GM12878 (cell line): ENCODE data around the gene LARP4B. TPM values are rescaled to one million over a fixed set of nuclear protein-coding genes. Genes with fewer than 3 reads are reported as not detected.

Experiments used
- ATAC-seq: fragments of 200-7000 bp; cut with Tn5 transposase; 3 replicates; pipeline ENCODE4 v1.9.1; 2020; ENCODE audit warnings: mild to moderate bottlenecking, moderate library complexity
- BruUV-seq: library from RNA; stranded (reverse); fragments of 400-500 nt; replicated peaks from 2 replicates; lab custom pipeline; 2021; lab: Mats Ljungman, UMichigan
- CTCF ChIA-PET: fragments of 300-600 bp; sonication (Branson Sonifier 250); formaldehyde crosslinking; extraction: SDS; loops from one replicate; lab custom pipeline; 2021; ENCODE audit warnings: inconsistent platforms; lab: Yijun Ruan, JAX
- POLR2A ChIA-PET: fragments of 350-600 bp; formaldehyde crosslinking; extraction: SDS; loops from one replicate; lab custom pipeline; 2021; ENCODE audit warnings: inconsistent platforms; lab: Charles Lee
- RAD21 ChIA-PET: fragments of 300-600 bp; sonication (Branson Sonifier 250); formaldehyde crosslinking; loops from one replicate; lab custom pipeline; 2023; ENCODE audit warnings: antibody characterized with exemption; ENCODE audit not compliant: unreplicated experiment; lab: Charles Lee
- SMC1A ChIA-PET: fragments of 300-600 bp; sonication (Branson Sonifier 250); formaldehyde crosslinking; loops from one replicate; lab custom pipeline; 2023; ENCODE audit not compliant: unreplicated experiment, uncharacterized antibody; lab: Charles Lee
- DNase-seq: peaks from one replicate; pipeline ENCODE4 v3.0.0-alpha.2; 2011; ENCODE audit warnings: low read depth, low spot score
- FAIRE-seq: peaks from 3 replicates; lab custom pipeline; 2011; peaks lifted over from hg19 to GRCh38; lab: Jason Lieb, UNC
- H2AFZ ChIP-seq: 2 replicates; pipeline ENCODE4 v1.6.0; 2011; ENCODE audit warnings: low read depth, low read length, control low read depth; ENCODE audit not compliant: control insufficient read depth
- H3K27ac ChIP-seq: 2 replicates; pipeline ENCODE4 v1.5.1; 2011; ENCODE audit warnings: control low read depth; ENCODE audit not compliant: control insufficient read depth, insufficient read depth
- H3K27me3 ChIP-seq, 2 experiments: replicated peaks in 1 of 2; 2 replicates each; pipeline versions ENCODE4 v1.6.0 to v1.6.1; 2011; ENCODE audit warnings: low read length in 1 of 2; ENCODE audit not compliant: control insufficient read depth in 2 of 2, insufficient read depth in 2 of 2
- H3K36me3 ChIP-seq, 2 experiments: 2 replicates each; pipeline ENCODE4 v1.5.1; 2011; ENCODE audit warnings: low read length in 1 of 2; ENCODE audit not compliant: control insufficient read depth in 2 of 2, insufficient read depth in 2 of 2
- H3K4me1 ChIP-seq: 2 replicates; pipeline ENCODE4 v1.6.1; 2011; ENCODE audit warnings: mild to moderate bottlenecking, low read length, moderate library complexity, mixed read lengths; ENCODE audit not compliant: control insufficient read depth, insufficient read depth
- H3K4me2 ChIP-seq: 2 replicates; pipeline ENCODE4 v1.6.0; 2011; ENCODE audit warnings: control low read depth; ENCODE audit not compliant: control insufficient read depth, insufficient read depth
- H3K4me3 ChIP-seq: fragments of 200-600 bp; sonication (generic); 2 replicates; pipeline ENCODE4 v1.5.1; 2016
- H3K79me2 ChIP-seq: 2 replicates; pipeline ENCODE4 v1.6.0; 2011; ENCODE audit warnings: low read length; ENCODE audit not compliant: control insufficient read depth, insufficient read depth
- H3K9ac ChIP-seq: 2 replicates; pipeline ENCODE4 v1.8.0; 2011; ENCODE audit warnings: low read length, control low read depth, mixed read lengths; ENCODE audit not compliant: control insufficient read depth, insufficient read depth
- H3K9me3 ChIP-seq: replicated peaks from 3 replicates; pipeline ENCODE4 v1.5.1; 2011; ENCODE audit warnings: mild to moderate bottlenecking, low read length; ENCODE audit not compliant: control insufficient read depth, insufficient read depth
- H4K20me1 ChIP-seq: 2 replicates; pipeline ENCODE4 v1.6.0; 2011; ENCODE audit not compliant: control insufficient read depth, insufficient read depth
- ATF7 ChIP-seq: fragments of 450-650 bp; IDR thresholded peaks from 2 replicates; pipeline ENCODE4 v1.6.1; 2016; ENCODE audit warnings: low read depth, mild to moderate bottlenecking
- HCFC1 ChIP-seq: fragments of 150-350 bp; IDR thresholded peaks from 2 replicates; pipeline ENCODE4 v1.6.1; 2014; ENCODE audit warnings: low read length
- IRF5 ChIP-seq: fragments of 450-650 bp; IDR thresholded peaks from 2 replicates; pipeline ENCODE4 v1.6.1; 2017; ENCODE audit warnings: borderline replicate concordance
- NFYA ChIP-seq: IDR thresholded peaks from 2 replicates; pipeline ENCODE4 v1.6.1; 2011; ENCODE audit warnings: low read depth, mild to moderate bottlenecking, low read length, improper control_type of control experiment, borderline replicate concordance
- NR2C2 ChIP-seq: IDR thresholded peaks from 2 replicates; pipeline ENCODE4 v1.6.1; 2011; ENCODE audit warnings: borderline replicate concordance, low read depth; ENCODE audit not compliant: control insufficient read depth, insufficient read length
- POLR2AphosphoS2 ChIP-seq: IDR thresholded peaks from 2 replicates; pipeline ENCODE4 v1.6.1; 2011; ENCODE audit warnings: low read depth, mild to moderate bottlenecking, low read length, improper control_type of control experiment, moderate library complexity
- RELA ChIP-seq: fragments of 450-650 bp; IDR thresholded peaks from 2 replicates; pipeline ENCODE4 v1.8.0; 2014; ENCODE audit warnings: borderline replicate concordance; ENCODE audit not compliant: partially characterized antibody
- RUNX3 ChIP-seq: IDR thresholded peaks from 2 replicates; pipeline ENCODE4 v1.6.1; 2012; ENCODE audit warnings: low read length, inconsistent platforms
- ZBTB40 ChIP-seq: fragments of 450-650 bp; IDR thresholded peaks from 2 replicates; pipeline ENCODE4 v1.6.1; 2016; ENCODE audit warnings: mild to moderate bottlenecking, moderate library complexity, borderline replicate concordance
- ZNF207 ChIP-seq: fragments of 450-650 bp; IDR thresholded peaks from 2 replicates; pipeline ENCODE4 v1.6.1; 2014; ENCODE audit warnings: antibody characterized with exemption, mild to moderate bottlenecking, borderline replicate concordance
- ZZZ3 ChIP-seq: IDR thresholded peaks from 2 replicates; pipeline ENCODE4 v1.6.1; 2011; ENCODE audit warnings: low read depth; ENCODE audit not compliant: control insufficient read depth, insufficient read length
- WGBS: methylation state at CpG from one replicate; pipeline ENCODE4 v1.1.6; 2016; ENCODE audit warnings: low lambda C conversion rate; ENCODE audit not compliant: insufficient replicate concordance, insufficient coverage; ENCODE audit errors: missing lambda C conversion rate; 5-methylcytosine and 5-hydroxymethylcytosine counted together
- in situ Hi-C: fragments of 300-500 bp; cut with MboI; formaldehyde crosslinking; loops from 9 replicates; pipeline ENCODE4 v1.14.3; 2018; ENCODE audit warnings: mixed read lengths
- intact Hi-C: fragments of 100-400 bp; cut with micrococcal nuclease; formaldehyde crosslinking; loops from one replicate; pipeline ENCODE4 v1.14.2; 2022; ENCODE audit not compliant: unreplicated experiment
- polyA plus RNA-seq, 11 experiments: library from polyadenylated mRNA; depleted of rRNA in 4 of 11; unstranded in 6 of 11; stranded (reverse) in 5 of 11; fragments of >200 nt; fragmentation: Nextera tagmentation in 4 of 11; fragmentation: Illumina TruSeq in 1 of 11; extraction: Ambion mirVana in 4 of 11; extraction: Trizol in 1 of 11; gene quantifications; 1 replicate in 1 of 11; 2 replicates in 10 of 11; pipeline versions ENCODE4 v1.2.1 to v1.2.3, GENCODE V29; 2011 to 2016; ENCODE audit warnings: inconsistent platforms in 2 of 11, missing spikeins in 2 of 11, low read depth in 1 of 11
- total RNA-seq, 4 experiments: library from RNA; depleted of rRNA in 3 of 4; stranded (reverse); fragments of >200 nt in 3 of 4; fragmentation: Illumina TruSeq in 1 of 4; extraction: Trizol in 1 of 4; gene quantifications; 2 replicates each; pipeline versions ENCODE4 v1.2.1 to v1.2.3, GENCODE V29; 2013 to 2021
- TF ChIP-seq, protein P1 (sequence below): IDR thresholded peaks from 2 replicates; pipeline ENCODE4 v1.6.1; 2012; ENCODE audit warnings: low read depth, low read length, improper control_type of control experiment

Gene LARP4B
- total and polyA plus RNA-seq, 10 of the 15 experiments (the other 5 are each of a cell fraction or from before 2014, with no cell fraction given): 10.5 to 119 (median 39.4) TPM

DNA sequence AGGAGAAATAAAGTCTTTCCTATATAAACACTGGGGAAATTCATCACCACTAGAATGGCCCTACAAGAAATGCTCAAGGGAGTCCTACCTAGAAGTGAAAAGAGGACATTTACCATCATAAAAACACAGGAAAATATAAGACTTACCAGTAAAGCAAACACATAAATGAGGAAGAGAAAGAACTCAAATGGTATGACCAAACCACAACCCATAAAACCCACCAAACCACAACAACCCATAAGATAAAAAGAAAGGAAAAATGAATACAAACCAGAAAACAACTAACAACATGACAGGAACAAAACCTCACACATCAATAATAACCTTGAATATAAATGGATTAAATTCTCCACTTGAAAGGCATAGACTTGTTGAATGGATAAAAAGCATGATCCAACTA, 170.1 kb downstream of the LARP4B start:
- no peaks in the 10 kb centered on the region for H3K79me2 ChIP-seq
- ATAC-seq: no peak
- intact Hi-C loops: no loop called here
- ChIA-PET POLR2A (no interaction called here), CTCF (no interaction called here), RAD21 (no interaction called here), SMC1A (no interaction called here)
- no peaks in the 10 kb centered on the region; the same call in 2 of the 3 replicates for H3K9me3 ChIP-seq
- no peaks in the 10 kb centered on the region for H3K36me3 ChIP-seq
- H3K4me2 ChIP-seq: no peak overlapping the region
- no peak overlapping the region for H3K9ac ChIP-seq
- no peak overlapping the region for H3K4me3 ChIP-seq
- no peak overlapping the region for H2AFZ ChIP-seq
- TF ChIP-seq RUNX3: peak; percentile 50
- TF ChIP-seq NFYA: no peak
- no peak overlapping the region for H3K27ac ChIP-seq
- no TSS peak for BruUV-seq
- FAIRE-seq: no peak
- no peaks in the 10 kb centered on the region for H3K4me1 ChIP-seq
- in situ Hi-C loops: no loop called here
- no peaks in the 10 kb centered on the region for H3K27me3 ChIP-seq
- no peak for DNase-seq
- H4K20me1 ChIP-seq: no peaks in the 10 kb centered on the region

GRCh38 chr10:760622-761021, 170.9 kb downstream of the LARP4B start:
- no peaks in the 10 kb centered on the region; the same call in 2 of the 3 replicates for H3K9me3 ChIP-seq
- WGBS: 96% methylated on average over 2 of the region's 2 CpGs
- in situ Hi-C loops (no loop called here), intact Hi-C loops (no loop called here)
- no peaks in the 10 kb centered on the region for H4K20me1 ChIP-seq
- no peaks in the 10 kb centered on the region for H3K79me2 ChIP-seq
- no TSS peak for BruUV-seq
- ATAC-seq (no peak), DNase-seq (no peak), FAIRE-seq (no peak)
- H3K4me3 ChIP-seq: no peak overlapping the region
- no peaks in the 10 kb centered on the region for H3K27me3 ChIP-seq
- RAD21 ChIA-PET: no interaction called here
- no peak overlapping the region for H3K4me2 ChIP-seq
- no peak overlapping the region for H3K27ac ChIP-seq
- POLR2A ChIA-PET: no interaction called here
- CTCF ChIA-PET: no interaction called here
- SMC1A ChIA-PET: no interaction called here
- no peaks in the 10 kb centered on the region for H3K4me1 ChIP-seq
- no peak overlapping the region for H2AFZ ChIP-seq
- H3K9ac ChIP-seq: no peak overlapping the region
- no peaks in the 10 kb centered on the region for H3K36me3 ChIP-seq
- TF ChIP-seq HCFC1: no peak
- no peak for TF ChIP-seq POLR2AphosphoS2
- TF ChIP-seq ATF7: no peak
- TF ChIP-seq NFYA: no peak
- TF ChIP-seq ZNF207: no peak
- TF ChIP-seq, protein P1, sequence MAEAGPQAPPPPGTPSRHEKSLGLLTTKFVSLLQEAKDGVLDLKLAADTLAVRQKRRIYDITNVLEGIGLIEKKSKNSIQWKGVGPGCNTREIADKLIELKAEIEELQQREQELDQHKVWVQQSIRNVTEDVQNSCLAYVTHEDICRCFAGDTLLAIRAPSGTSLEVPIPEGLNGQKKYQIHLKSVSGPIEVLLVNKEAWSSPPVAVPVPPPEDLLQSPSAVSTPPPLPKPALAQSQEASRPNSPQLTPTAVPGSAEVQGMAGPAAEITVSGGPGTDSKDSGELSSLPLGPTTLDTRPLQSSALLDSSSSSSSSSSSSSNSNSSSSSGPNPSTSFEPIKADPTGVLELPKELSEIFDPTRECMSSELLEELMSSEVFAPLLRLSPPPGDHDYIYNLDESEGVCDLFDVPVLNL: no peak
- no peak for TF ChIP-seq RELA
- TF ChIP-seq ZBTB40: no peak
- TF ChIP-seq NR2C2: no peak
- TF ChIP-seq ZZZ3: no peak
- TF ChIP-seq IRF5: no peak
